ENCODE measurements around the gene XYLT2. TPM values are rescaled to one million over a fixed set of nuclear protein-coding genes. Genes with fewer than 3 reads are reported as not detected.

XYLT2 gene
- total RNA-seq, 2 donors from 2014 or later, result 15.6 to 28.5 TPM

DNA sequence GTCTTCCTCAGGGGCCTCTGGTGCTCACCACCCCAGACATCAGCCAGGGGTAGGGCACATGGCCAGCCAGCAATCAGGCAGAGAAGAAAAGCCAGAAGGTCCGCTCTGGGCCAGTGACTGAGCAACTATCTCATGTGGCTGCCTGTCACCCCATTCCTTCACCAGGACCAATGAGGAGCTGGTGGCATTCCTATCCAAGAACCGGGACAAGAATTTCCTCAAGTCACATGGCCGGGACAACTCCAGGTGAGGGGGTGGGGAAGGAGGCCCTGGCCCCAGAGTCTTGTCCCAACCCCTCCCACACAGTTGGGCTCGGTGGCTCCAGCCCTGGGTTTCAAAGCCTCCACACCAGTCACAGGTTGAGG lies 9.4 kb downstream of the XYLT2 start:
- DNase-seq, result no peak
- H3K27ac ChIP-seq, result no peak overlapping the region
- H3K9me3 ChIP-seq, result no peaks in the 10 kb centered on the region
- no peaks in the 10 kb centered on the region for H3K4me1 ChIP-seq
- H3K27me3 ChIP-seq, result no peaks in the 10 kb centered on the region
- H3K9ac ChIP-seq (ENCODE audit: low read depth in 2 of 2, low read length in 2 of 2), result no peak overlapping the region
- peaks cover 7% of the 10 kb centered on the region for H3K36me3 ChIP-seq
- TF ChIP-seq, protein P1, sequence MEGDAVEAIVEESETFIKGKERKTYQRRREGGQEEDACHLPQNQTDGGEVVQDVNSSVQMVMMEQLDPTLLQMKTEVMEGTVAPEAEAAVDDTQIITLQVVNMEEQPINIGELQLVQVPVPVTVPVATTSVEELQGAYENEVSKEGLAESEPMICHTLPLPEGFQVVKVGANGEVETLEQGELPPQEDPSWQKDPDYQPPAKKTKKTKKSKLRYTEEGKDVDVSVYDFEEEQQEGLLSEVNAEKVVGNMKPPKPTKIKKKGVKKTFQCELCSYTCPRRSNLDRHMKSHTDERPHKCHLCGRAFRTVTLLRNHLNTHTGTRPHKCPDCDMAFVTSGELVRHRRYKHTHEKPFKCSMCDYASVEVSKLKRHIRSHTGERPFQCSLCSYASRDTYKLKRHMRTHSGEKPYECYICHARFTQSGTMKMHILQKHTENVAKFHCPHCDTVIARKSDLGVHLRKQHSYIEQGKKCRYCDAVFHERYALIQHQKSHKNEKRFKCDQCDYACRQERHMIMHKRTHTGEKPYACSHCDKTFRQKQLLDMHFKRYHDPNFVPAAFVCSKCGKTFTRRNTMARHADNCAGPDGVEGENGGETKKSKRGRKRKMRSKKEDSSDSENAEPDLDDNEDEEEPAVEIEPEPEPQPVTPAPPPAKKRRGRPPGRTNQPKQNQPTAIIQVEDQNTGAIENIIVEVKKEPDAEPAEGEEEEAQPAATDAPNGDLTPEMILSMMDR (IDR thresholded peaks at IDR 0.05), result no peak
- no peak overlapping the region for H3K4me3 ChIP-seq
- intact Hi-C loops (cut with DNase I), result no loop called here

DNA sequence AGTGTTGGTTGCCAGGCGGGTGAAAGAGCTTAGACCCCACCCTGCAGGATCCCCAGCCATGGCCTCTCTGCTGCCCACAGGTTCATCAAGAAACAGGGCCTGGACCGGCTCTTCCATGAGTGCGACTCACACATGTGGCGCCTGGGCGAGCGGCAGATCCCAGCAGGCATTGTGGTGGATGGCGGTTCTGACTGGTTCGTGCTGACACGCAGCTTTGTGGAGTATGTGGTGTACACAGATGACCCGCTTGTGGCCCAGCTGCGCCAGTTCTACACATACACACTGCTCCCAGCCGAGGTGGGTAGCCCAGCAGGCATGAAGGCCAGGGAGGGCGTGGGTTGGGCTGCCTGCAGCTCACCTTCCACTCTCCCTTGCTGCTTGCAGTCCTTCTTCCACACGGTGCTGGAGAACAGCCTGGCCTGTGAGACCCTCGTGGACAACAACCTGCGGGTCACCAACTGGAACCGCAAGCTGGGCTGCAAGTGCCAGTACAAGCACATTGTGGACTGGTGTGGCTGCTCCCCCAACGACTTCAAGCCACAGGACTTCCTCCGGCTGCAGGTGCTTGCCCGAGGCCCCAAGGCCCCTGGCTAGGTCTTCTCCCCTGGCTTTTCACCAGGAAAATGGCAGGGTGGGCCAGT lies 9.9 kb downstream of the XYLT2 start:
- intact Hi-C loops (cut with DNase I), result no loop called here
- DNase-seq, result no peak
- no peak overlapping the region for H3K4me3 ChIP-seq
- no peaks in the 10 kb centered on the region for H3K4me1 ChIP-seq
- TF ChIP-seq, protein P1 (IDR thresholded peaks at IDR 0.05), result no peak
- no peak overlapping the region for H3K27ac ChIP-seq
- peaks cover 7% of the 10 kb centered on the region for H3K36me3 ChIP-seq
- no peaks in the 10 kb centered on the region for H3K9me3 ChIP-seq
- H3K27me3 ChIP-seq, result no peaks in the 10 kb centered on the region
- no peak overlapping the region for H3K9ac ChIP-seq (ENCODE audit: low read depth in 2 of 2, low read length in 2 of 2)

DNA sequence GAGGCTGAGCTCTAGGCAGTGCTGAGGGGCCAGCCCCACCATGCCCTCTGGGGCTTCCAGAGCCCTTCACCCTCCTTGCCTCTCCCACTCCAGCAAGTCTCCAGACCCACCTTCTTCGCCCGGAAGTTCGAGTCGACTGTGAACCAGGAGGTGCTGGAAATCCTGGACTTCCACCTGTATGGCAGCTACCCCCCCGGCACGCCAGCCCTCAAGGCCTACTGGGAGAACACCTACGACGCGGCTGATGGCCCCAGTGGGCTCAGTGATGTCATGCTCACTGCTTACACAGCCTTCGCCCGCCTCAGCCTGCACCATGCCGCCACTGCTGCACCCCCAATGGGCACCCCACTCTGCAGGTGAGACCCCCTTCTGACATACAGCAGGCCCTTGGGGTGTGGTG lies 10.5 kb downstream of the XYLT2 start:
- H3K9me3 ChIP-seq, result no peaks in the 10 kb centered on the region
- H3K4me3 ChIP-seq, result no peak overlapping the region
- peaks cover 7% of the 10 kb centered on the region for H3K36me3 ChIP-seq
- no peaks in the 10 kb centered on the region for H3K4me1 ChIP-seq
- no peaks in the 10 kb centered on the region for H3K27me3 ChIP-seq
- H3K9ac ChIP-seq (ENCODE audit: low read depth in 2 of 2, low read length in 2 of 2), result no peak overlapping the region
- TF ChIP-seq, protein P1 (IDR thresholded peaks at IDR 0.05), result no peak
- intact Hi-C loops (cut with DNase I), result no loop called here
- no peak for DNase-seq
- no peak overlapping the region for H3K27ac ChIP-seq

DNA sequence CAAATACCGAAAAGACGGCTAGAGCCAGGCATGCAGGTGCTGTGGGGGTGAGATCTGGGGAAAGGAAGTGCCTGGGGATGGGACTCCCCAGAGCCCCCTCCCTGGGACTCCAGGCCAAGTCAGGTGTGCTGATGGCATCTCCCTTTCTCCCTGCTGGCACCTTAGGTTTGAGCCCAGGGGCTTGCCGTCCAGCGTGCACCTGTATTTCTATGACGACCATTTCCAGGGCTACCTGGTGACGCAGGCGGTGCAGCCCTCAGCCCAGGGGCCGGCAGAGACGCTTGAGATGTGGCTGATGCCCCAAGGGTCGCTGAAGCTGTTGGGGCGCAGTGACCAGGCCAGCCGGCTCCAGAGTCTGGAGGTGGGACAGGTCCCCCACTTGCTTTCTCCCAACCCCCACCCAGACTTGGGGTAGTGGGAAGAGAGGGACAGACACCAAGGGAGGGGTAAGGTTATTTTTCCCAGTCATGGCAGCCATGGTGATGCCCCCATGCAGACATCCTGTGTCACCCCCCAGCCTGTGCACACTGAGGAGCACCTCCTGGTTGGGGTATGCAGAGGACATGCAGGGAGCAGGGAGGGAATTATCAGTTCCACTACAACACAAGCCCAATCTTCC lies 11.1 kb downstream of the XYLT2 start:
- no peak overlapping the region for H3K27ac ChIP-seq

DNA sequence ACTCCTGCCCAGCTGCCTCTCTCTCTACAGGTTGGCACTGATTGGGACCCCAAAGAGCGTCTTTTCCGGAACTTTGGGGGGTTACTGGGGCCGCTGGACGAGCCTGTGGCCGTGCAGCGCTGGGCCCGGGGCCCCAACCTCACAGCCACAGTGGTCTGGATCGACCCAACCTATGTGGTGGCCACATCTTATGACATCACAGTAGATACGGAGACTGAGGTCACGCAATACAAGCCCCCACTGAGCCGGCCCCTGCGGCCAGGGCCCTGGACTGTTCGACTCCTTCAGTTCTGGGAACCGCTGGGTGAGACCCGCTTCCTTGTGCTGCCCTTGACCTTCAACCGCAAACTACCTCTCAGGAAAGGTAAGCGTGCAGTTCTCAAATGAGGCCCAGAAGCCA lies 12.3 kb downstream of the XYLT2 start:
- Histone ChIP-seq H3K27me3 (no peaks in the 10 kb centered on the region), H3K9ac (ENCODE audit: low read depth in 2 of 2, low read length in 2 of 2) (no peak overlapping the region), H3K9me3 (no peaks in the 10 kb centered on the region), H3K4me3 (no peak overlapping the region), H3K27ac (no peak overlapping the region), H3K36me3 (peaks cover 7% of the 10 kb centered on the region), H3K4me1 (peaks cover 5% of the 10 kb centered on the region)
- DNase-seq, result no peak
- TF ChIP-seq, protein P1 (IDR thresholded peaks at IDR 0.05), result no peak
- intact Hi-C loops (cut with DNase I), result no loop called here

More for the DNA sequence above, 11.1 kb downstream of the XYLT2 start:
- DNase-seq, result no peak
- intact Hi-C loops (cut with DNase I), result no loop called here
- peaks cover 7% of the 10 kb centered on the region for H3K36me3 ChIP-seq
- no peak overlapping the region for H3K9ac ChIP-seq (ENCODE audit: low read depth in 2 of 2, low read length in 2 of 2)
- H3K4me1 ChIP-seq, result no peaks in the 10 kb centered on the region
- H3K27me3 ChIP-seq, result no peaks in the 10 kb centered on the region
- no peaks in the 10 kb centered on the region for H3K9me3 ChIP-seq
- TF ChIP-seq, protein P1 (IDR thresholded peaks at IDR 0.05), result no peak
- H3K4me3 ChIP-seq, result no peak overlapping the region
